Stimulated activated CD4-positive, alpha-beta T cell treated with anti-CD3 and anti-CD28 coated beads, Interleukin-4, amount 100 ng/mL, for 48 hours (primary cell): Measurements from ENCODE around the gene MIA.
A peak's percentile ranks its signal among the peaks of the same experiment; 100 is the strongest.
"Not testable (repeated sequence)": the region's sequence is repeated elsewhere in the genome, so short reads cannot be mapped to it uniquely, and the experiment has no call there.

Experiments used
- DNase-seq, 2 donors: peaks; one replicate each; pipeline ENCODE4 v3.0.0-alpha.2; 2020; ENCODE audit warnings: low read depth in 2 of 2

MIA gene

DNA sequence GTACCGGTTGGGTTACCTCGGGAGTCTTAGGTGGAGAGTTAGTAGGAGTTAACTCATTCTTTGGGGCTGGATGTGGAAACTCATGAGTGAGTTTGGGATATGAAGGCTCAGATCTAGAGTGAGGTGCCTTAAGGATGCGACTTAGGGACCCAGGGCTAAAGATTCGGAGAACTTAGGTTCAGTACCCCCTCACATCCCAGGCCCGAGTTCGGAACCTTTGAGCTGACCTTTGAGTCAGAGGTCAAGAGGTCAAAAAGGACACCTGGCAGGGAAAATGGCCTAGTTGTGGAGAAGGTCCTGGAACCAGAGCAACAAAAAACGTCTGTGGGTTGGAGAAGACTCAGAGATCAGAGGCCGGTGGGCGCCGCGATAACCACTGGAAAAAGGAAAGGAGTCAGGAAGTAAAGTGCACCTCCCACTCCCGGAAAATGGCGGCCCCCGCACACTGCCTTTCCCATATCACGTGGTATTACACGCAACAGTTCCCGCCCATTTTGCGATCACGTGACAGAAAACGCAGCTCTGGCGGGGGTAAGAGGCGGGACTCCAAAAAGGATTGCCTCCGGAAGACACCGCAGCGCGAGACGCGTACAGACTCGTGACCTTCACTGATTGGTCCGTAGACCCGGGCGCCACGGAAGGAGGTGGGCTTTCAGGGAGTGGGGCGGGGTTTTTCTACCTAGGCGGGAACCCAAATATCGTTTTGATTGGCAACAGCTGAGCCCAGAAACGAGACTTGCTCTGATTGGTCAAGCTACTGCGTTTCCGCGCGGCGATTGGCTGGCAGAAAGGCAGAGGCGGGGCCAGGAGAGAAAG is 25.1 kb upstream of the MIA start, which contains the start of gene ACTMAP:
Gene ACTMAP, minus strand, starts transcription at position 420 of the 816 bp plus-strand sequence. CDS start 674 bp downstream, outside the sequence.
- DNase-seq, result peak; percentile 98 to 99

DNA sequence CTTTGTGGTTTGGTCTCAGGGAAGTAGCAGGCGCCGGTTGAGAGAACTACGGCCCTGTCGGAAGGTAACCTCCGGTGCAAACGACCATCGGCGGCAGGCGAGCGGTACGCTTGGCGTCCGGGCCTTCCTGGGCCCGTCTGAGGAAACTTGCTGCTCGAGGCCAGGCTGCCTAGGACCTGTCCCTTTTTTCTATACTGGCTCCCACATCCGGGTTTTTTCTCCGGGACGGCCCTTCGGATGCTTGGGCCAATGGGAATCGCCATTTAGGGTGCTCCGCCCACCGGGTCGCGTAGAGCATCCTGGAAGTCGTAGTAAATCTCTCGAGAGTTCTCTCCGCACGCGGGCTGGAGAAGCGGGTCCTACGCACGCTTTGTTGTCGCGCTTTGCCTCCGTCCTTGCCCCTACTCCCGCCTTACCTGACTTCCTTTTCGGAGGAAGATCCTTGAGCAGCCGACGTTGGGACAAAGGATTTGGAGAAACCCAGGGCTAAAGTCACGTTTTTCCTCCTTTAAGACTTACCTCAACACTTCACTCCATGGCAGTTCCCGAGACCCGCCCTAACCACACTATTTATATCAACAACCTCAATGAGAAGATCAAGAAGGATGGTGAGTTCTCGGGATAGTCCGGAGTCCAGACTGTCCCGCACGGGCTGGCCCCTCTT is 24.3 kb upstream of the MIA start, which contains the start of gene SNRPA:
Gene SNRPA, plus strand, starts transcription at position 330 of the 664 bp plus-strand sequence. Its CDS starts 206 bp downstream, at position 536.
- DNase-seq, result peak; percentile 90 to 97

DNA sequence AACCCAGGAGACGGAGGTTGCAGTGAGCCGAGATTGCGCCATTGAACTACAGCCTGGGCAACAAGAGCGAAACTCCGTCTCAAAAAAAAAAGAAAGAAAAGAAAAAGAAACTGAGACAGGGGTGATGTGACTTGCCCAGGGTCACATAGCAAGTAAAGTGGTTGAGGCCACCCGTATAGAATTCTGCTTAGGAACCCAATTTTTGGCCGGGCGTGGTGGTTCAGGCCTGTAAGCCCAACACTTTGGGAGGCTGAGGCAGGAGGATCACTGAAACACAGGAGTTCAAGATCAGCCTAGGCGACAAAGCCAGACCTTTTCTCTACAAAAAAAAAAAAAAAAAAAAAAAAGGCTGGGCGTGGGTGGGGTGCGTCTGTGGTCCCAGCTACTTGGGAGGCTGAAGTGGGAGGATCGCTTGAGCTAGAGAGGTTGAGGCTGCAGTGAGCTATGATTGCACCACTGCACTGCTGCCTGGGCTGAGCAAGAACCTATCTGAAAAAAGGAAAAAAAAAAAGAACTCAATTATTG is 23.0 kb upstream of the MIA start:
- DNase-seq, result no peak

DNA sequence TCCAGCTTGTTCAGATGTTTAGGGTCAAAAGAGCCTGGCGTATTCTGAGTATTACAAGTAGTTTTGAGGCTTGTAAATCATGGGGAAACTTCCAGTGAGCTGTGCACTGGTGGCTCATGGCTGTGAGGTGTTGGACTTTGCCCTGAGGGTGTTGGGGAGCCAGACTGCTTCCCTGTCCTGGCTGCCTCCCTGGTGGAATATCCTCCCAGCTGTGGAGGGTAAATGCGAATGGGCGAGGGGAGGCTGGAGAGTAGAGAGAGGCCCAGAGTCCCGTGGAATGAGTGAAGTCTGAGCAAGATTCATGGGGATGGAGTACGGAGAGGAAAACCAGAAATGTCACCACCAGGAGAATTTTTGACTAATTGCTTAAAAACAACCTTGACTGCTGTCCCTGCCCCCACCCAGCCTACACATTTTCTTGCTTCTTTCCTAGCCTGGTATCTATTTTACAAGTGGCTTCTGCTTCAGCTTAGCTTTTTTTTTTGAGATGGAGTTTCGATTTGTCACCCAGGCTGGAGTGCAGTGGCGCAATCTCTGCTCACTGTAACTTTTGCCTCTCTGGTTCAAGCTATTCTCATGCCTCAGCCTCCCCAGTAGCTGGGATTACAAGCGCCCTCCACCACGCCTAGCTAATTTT is 20.6 kb upstream of the MIA start:
- peak; percentile 45 to 72 for DNase-seq

DNA sequence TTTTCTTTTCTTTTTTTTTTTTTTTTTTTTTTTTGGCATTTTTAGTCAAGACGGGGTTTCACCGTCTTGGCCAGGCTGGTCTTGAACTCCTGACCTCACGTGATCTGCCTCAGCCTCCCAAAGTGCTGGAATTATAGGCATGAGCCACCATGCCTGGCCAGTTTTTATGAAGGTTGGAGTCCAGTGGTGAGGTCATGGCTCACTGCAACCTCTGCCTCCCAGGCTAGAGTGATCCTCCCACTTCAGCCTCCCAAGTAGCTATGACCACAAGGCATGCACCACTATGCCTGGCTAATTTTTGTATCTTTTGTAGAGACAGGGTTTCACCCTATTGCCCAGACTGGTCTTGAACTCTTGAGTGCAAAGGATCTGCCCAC is 20.1 kb upstream of the MIA start:
- DNase-seq, result no peak

DNA sequence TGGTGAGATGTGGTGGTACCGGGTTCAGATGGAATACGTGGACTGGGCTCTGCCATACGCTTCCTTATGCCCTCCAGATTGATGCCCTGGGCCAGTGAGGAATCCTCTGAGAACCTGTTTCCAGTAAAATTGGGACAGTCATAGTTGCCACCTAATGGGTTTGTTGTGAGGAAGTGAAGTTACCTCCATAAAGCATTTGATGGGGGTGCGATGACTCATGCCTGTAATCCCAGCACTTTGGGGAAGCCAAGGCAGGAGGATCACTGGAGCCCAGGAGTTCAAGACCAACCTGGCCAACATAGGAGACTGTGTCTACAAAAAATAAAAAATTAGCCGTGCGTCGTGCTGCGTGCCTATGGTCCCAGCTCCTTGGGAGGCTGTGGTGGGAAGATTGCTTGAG is 19.5 kb upstream of the MIA start:
- DNase-seq, result no peak

DNA sequence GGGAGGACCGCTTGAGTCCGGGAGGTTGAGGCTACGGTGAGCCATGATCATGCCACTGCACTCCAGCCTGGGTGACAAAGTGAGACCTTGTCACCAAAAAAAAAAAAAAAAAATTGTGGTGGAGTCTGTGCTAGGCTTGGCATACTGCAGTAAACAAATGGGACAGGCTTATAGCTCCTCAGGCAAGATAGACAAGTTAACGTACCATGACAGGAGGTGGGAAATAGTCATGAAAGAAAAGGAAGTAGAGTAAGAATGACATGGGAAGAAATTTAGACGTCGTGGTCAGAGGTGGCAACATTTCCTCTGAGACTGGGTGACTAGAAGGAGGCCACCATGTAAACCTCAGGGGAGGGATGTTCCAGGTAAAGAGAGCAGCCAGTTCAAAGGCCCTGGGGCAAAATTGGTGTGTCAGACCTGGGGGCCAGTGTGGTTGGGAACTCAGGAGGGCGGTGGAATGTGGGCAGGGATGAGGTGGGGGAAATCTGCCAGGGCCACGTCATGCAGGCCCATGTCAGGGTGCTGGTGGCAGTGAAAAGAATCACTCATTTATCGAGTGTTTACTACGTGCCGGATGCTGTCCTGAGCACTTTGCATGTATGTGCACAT is 18.7 kb upstream of the MIA start:
- peak in 1 of 2 donors; percentile 44 for DNase-seq

DNA sequence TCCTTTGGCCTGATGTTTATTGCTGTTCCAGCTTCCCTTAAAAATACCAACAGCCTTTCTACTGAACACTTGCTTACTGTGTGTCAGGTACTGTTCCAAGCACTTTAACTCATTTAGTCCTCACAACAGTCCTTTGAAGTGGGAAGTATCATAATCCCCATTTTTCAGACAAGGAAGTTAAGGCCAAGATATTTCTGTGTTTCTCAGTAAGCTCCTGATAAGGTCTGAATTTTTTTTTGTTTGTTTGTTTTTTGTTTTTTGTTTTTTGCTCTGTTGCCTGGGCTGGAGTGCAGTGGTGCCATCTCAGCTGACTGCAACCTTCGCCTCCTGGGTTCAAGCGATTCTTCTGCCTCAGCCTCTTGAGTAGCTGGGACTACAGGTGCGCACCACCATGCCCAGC is 16.8 kb upstream of the MIA start:
- DNase-seq, result no peak

DNA sequence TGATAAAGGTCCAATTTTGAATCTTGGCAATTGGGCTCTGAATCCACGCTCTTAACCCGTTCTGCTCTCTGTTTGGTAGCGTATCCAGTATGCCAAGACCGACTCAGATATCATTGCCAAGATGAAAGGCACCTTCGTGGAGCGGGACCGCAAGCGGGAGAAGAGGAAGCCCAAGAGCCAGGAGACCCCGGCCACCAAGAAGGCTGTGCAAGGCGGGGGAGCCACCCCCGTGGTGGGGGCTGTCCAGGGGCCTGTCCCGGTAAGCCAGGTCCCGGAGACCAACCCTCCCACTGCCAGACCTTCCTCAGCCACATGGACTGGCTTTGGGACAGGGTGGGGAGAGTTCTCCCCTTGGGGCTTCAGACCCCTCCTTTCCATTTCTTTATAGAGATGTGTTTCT is 16.0 kb upstream of the MIA start:
- no peak for DNase-seq

DNA sequence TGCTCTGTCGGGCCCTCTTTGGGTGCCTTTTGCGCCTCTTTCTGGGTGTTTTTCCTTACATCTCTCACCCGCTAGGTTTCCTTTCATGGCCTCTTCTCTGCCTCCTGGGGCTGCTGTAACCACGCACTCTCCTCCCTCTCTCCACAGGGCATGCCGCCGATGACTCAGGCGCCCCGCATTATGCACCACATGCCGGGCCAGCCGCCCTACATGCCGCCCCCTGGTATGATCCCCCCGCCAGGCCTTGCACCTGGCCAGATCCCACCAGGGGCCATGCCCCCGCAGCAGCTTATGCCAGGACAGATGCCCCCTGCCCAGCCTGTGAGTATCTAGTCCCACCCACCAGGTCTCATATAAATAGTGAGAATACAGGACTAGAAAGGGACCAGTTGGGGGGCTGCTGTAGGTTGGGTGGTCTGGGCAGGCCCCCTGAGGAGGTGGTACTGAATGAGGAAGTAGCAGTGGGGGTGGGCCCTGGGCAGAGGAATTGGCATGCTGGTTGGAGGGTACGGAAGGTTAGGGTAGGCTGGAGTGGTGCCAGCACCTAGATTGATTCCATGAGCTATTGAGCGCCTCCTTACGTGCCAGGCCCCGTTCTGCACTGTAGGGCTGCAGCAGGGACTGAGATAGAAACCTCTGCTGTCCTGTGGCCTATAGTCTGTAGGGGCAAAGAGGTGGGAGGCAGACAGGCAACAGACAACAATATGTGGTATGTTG is 12.4 kb upstream of the MIA start:
- DNase-seq, result no peak

DNA sequence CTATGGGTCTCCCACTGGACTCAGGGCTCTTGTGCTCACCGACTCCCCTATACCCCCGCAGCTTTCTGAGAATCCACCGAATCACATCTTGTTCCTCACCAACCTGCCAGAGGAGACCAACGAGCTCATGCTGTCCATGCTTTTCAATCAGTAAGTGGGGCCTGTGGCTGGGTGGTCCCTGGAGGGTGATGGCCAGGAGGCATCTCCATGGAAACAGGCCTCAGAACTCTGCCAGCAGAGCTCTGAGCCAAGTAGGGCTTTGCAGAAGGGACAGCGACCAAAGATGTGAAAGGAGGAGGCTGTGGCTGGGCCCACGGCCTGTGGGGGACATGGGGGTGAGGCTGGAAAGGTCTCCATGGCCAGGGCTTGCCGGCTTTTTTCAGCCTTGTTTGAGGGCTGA is 11.8 kb upstream of the MIA start:
- no peak for DNase-seq

DNA sequence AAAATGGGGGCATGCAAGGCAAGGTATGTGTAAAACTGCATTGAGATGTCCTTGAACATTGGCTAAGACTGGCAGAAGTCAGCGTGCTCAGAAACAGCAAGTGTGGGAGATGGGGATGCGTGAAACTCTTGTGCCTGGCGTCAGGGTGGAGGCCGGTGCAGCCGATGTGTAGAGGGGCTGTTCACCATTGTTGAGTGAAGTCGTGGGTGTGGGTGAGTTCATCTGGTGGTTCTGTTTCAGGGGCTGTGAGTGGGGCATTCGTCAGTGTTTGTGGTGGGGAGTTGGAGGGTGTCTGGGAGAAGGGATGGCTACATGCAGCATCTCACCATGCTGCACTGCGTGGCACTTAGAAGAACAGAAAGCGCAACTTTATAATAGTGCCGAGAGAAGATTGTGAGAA is 11.4 kb upstream of the MIA start:
- DNase-seq, result no peak

DNA sequence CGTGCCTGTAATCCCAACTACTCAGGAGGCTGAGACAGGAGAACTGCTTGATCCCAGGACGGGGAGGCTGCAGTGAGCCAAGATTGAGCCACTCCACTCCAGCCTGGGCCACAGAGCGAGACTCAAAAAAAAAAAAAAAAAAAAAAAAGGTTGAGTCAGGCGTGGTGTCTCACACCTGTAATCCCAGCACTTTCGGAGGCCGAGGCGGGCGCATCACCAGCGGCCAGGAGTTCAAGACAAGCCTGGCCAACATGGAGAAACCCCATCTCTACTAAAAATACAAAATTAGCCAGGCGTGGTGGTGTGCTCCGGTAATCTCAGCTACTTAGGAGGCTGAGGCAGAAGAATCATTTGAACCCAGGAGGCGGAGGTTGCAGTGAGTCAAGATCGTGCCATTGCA is 8.9 kb upstream of the MIA start:
- DNase-seq, result not testable (repeated sequence)

DNA sequence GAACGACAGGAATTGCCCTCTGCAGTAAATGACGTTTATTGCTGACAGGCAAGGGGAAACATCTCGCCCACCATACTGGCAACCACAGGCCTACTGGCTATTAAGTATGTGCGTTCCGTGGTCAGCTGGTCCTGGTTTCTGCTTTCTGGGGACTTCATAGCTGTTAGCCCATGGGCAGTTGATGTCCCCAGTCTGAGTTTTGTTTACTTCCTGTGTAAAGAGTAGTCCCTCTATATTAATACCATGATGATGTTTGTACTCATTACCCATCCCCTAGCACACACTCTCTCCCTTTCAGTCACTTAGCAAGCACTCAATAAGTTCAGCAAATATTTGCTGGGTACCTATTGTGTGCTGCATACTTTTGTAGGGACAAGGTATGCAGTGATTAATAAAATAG is 6.5 kb upstream of the MIA start:
- no peak for DNase-seq

DNA sequence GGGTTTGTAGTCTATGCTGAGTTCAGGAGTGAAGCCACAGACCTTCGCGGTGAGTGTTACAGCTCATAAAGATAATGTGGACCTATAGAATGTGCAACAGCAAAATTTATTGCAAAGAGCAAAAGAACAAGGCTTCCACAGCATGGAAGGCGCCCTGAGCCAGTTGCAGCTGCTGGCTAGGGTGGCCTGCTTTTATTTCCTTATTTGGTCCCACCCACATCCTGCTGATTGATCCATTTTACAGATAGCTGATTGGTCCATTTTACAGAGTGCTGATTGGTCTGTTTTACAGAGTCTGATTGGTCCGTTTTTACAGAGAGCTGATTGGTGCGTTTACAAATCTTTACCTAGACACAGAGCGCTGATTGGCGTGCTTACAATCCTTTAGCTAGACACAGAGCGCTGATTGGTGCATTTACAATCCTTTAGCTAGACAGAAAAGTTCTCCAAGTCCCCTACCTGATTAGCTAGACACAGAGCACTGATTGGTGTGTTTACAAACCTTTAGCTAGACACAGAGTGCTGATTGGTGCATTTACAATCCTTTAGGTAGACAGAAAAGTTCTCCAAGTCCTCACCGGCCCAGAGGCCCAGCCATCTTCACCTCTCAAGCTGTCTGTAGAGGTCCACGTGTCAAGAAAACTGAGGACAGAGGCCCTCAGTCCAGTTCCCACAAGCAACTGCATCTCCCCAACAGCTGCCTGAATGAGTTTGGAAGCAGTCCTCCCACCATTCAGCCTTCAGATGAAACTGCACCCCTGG is 4.0 kb upstream of the MIA start:
- DNase-seq, result not testable (repeated sequence)

DNA sequence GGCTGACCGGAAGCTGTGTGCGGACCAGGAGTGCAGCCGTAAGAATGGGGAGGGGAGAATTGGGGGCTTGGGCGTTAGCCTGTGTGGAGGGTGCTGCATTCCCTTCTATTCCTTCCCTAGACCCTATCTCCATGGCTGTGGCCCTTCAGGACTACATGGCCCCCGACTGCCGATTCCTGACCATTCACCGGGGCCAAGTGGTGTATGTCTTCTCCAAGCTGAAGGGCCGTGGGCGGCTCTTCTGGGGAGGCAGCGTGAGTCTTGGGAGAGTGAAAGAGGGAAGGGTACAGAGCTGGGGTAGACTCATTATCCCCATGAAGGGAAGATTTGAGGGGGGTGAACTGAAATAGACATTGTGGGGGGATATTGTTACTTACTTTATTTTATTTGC is 306 bp downstream of the MIA start:
- no peak for DNase-seq

DNA sequence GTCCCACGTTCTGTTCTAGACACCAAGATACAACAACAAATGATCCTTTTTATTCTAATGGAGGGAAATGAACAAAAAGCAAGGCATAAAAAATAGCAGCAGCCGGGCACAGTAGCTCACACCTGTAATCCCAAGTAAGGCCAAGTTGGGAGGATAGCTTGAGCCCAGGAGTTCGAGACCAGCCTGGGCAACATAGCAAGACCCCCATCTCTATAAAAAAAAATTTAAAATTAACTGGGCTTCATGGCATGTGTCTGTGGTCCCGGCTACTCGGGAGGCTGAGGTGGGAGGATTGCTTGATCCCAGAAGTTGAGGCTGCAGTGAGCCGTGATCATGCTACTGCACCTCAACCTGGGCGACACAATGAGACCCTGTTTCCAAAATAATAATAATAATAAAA is 1.0 kb downstream of the MIA start:
- no peak for DNase-seq

DNA sequence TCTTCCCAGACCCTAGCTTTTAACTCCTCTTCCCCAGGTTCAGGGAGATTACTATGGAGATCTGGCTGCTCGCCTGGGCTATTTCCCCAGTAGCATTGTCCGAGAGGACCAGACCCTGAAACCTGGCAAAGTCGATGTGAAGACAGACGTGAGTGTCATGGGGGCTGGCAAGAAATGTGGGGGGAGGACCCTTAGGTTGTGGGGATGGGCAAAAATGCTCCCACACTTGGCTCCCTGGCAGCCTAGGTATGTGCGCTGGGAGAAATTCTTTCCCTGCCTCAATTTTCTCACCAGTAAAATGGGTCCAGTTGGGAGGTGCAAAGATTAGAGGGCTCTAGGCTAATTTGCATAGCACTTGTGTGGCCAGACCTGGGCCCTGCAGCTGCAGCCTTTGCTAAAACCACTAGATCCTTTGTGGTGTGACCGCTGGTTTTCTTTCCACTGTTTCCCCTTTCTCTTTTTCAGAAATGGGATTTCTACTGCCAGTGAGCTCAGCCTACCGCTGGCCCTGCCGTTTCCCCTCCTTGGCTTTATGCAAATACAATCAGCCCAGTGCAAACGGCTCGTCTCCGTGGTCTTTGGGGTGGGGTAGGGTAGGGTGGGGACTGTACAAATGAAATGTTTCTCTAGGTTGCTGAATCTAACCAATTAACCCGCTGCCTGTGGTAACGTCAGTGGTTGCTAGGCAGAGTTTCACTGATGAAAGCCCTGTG is 1.8 kb downstream of the MIA start:
- DNase-seq, result peak; percentile 81 to 83

DNA sequence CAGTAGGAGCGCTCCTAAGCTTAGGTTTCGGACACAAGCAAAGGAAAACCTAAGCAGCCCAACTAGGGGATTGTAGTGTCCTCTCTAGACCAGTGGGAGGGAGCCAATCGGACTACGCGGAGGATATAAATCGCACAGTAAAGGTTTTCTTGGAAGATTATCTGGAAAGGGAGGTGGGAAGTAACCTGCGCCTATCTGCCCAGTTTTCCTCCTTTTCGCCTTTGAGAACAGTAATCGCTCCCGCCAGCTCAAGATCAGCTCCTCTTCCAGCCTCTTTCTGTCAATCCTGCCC is 2.3 kb downstream of the MIA start:
- DNase-seq, result no peak
